ENCODE data around the gene ARPP21.

Gene ARPP21

GRCh38 chr3:35639254-35640186 is at the start of gene ARPP21:
TSS of gene ARPP21 (plus strand) at chr3:35639525. CDS start at chr3:35681752, 42,227 bp downstream.
- Histone ChIP-seq H3K27ac (ENCODE audit: low read depth, low read length) (no peak within 1 kb of the TSS), H3K9me3 (ENCODE audit: control insufficient read depth, insufficient read depth, low read depth, low read length) (no peaks in the 10 kb centered on the region), H3K27me3 (ENCODE audit: control insufficient read depth, insufficient read depth, low read length) (peaks cover 79% of the 10 kb centered on the region), H3K4me1 (ENCODE audit: control insufficient read depth, insufficient read depth, low read length) (no peaks in the 10 kb centered on the region), H3K9ac (ENCODE audit: low read length) (no peak within 1 kb of the TSS), H3K36me3 (ENCODE audit: control insufficient read depth, insufficient read depth, low read length) (no peaks in the 10 kb centered on the region), H3K4me3 (ENCODE audit: low read depth, low read length) (peak within 1 kb of the TSS; percentile 64)

GRCh38 chr3:35592589-35593295 is 46.6 kb upstream of the ARPP21 start:
- no peaks in the 10 kb centered on the region for H3K9me3 ChIP-seq (ENCODE audit: control insufficient read depth, insufficient read depth, low read depth, low read length)
- no peaks in the 10 kb centered on the region; the same call in 1 of the 2 replicates for H3K4me1 ChIP-seq (ENCODE audit: control insufficient read depth, insufficient read depth, low read length)
- no peaks in the 10 kb centered on the region for H3K27me3 ChIP-seq (ENCODE audit: control insufficient read depth, insufficient read depth, low read length)
- H3K9ac ChIP-seq (ENCODE audit: low read length) = no peak overlapping the region
- H3K36me3 ChIP-seq (ENCODE audit: control insufficient read depth, insufficient read depth, low read length) = no peaks in the 10 kb centered on the region
- no peak overlapping the region for H3K4me3 ChIP-seq (ENCODE audit: low read depth, low read length)
- no peak overlapping the region for H3K27ac ChIP-seq (ENCODE audit: low read depth, low read length)

- H3K9me3 ChIP-seq (ENCODE audit: control insufficient read depth, insufficient read depth, low read depth, low read length) = no peaks in the 10 kb centered on the region
- H3K27ac ChIP-seq (ENCODE audit: low read depth, low read length) = no peak overlapping the region
- H3K9ac ChIP-seq (ENCODE audit: low read length) = no peak overlapping the region
- H3K4me3 ChIP-seq (ENCODE audit: low read depth, low read length) = no peak overlapping the region
- no peaks in the 10 kb centered on the region; the same call in 1 of the 2 replicates for H3K4me1 ChIP-seq (ENCODE audit: control insufficient read depth, insufficient read depth, low read length)
- no peaks in the 10 kb centered on the region for H3K36me3 ChIP-seq (ENCODE audit: control insufficient read depth, insufficient read depth, low read length)
- H3K27me3 ChIP-seq (ENCODE audit: control insufficient read depth, insufficient read depth, low read length) = no peaks in the 10 kb centered on the region
Observed at GRCh38 chr3:35594739-35595138, 44.6 kb upstream of the ARPP21 start.

- no peaks in the 10 kb centered on the region for H3K27me3 ChIP-seq (ENCODE audit: control insufficient read depth, insufficient read depth, low read length)
- no peak overlapping the region for H3K4me3 ChIP-seq (ENCODE audit: low read depth, low read length)
- no peak overlapping the region for H3K9ac ChIP-seq (ENCODE audit: low read length)
- H3K27ac ChIP-seq (ENCODE audit: low read depth, low read length) = no peak overlapping the region
- no peaks in the 10 kb centered on the region; the same call in 1 of the 2 replicates for H3K4me1 ChIP-seq (ENCODE audit: control insufficient read depth, insufficient read depth, low read length)
- no peaks in the 10 kb centered on the region for H3K36me3 ChIP-seq (ENCODE audit: control insufficient read depth, insufficient read depth, low read length)
- H3K9me3 ChIP-seq (ENCODE audit: control insufficient read depth, insufficient read depth, low read depth, low read length) = no peaks in the 10 kb centered on the region
Observed at GRCh38 chr3:35596335-35596995, 42.9 kb upstream of the ARPP21 start.

GRCh38 chr3:35597490-35597889 is 41.8 kb upstream of the ARPP21 start:
- Histone ChIP-seq H3K27ac (ENCODE audit: low read depth, low read length) (no peak overlapping the region), H3K27me3 (ENCODE audit: control insufficient read depth, insufficient read depth, low read length) (no peaks in the 10 kb centered on the region), H3K36me3 (ENCODE audit: control insufficient read depth, insufficient read depth, low read length) (no peaks in the 10 kb centered on the region), H3K9ac (ENCODE audit: low read length) (no peak overlapping the region), H3K9me3 (ENCODE audit: control insufficient read depth, insufficient read depth, low read depth, low read length) (no peaks in the 10 kb centered on the region), H3K4me3 (ENCODE audit: low read depth, low read length) (no peak overlapping the region), H3K4me1 (ENCODE audit: control insufficient read depth, insufficient read depth, low read length) (no peaks in the 10 kb centered on the region; the same call in 1 of the 2 replicates)

GRCh38 chr3:35598804-35599203 is 40.5 kb upstream of the ARPP21 start:
- no peak overlapping the region for H3K9ac ChIP-seq (ENCODE audit: low read length)
- no peaks in the 10 kb centered on the region; the same call in 1 of the 2 replicates for H3K4me1 ChIP-seq (ENCODE audit: control insufficient read depth, insufficient read depth, low read length)
- no peak overlapping the region for H3K27ac ChIP-seq (ENCODE audit: low read depth, low read length)
- no peaks in the 10 kb centered on the region for H3K9me3 ChIP-seq (ENCODE audit: control insufficient read depth, insufficient read depth, low read depth, low read length)
- no peaks in the 10 kb centered on the region for H3K36me3 ChIP-seq (ENCODE audit: control insufficient read depth, insufficient read depth, low read length)
- no peak overlapping the region for H3K4me3 ChIP-seq (ENCODE audit: low read depth, low read length)
- no peaks in the 10 kb centered on the region for H3K27me3 ChIP-seq (ENCODE audit: control insufficient read depth, insufficient read depth, low read length)

- no peaks in the 10 kb centered on the region for H3K27me3 ChIP-seq (ENCODE audit: control insufficient read depth, insufficient read depth, low read length)
- no peak overlapping the region for H3K27ac ChIP-seq (ENCODE audit: low read depth, low read length)
Observed at GRCh38 chr3:35601959-35602358, 37.4 kb upstream of the ARPP21 start.

GRCh38 chr3:35602395-35602936 is 36.9 kb upstream of the ARPP21 start:
- H3K27me3 ChIP-seq (ENCODE audit: control insufficient read depth, insufficient read depth, low read length) = no peaks in the 10 kb centered on the region
- H3K27ac ChIP-seq (ENCODE audit: low read depth, low read length) = no peak overlapping the region
- H3K9ac ChIP-seq (ENCODE audit: low read length) = no peak overlapping the region
- no peaks in the 10 kb centered on the region for H3K9me3 ChIP-seq (ENCODE audit: control insufficient read depth, insufficient read depth, low read depth, low read length)
- no peaks in the 10 kb centered on the region for H3K36me3 ChIP-seq (ENCODE audit: control insufficient read depth, insufficient read depth, low read length)
- H3K4me1 ChIP-seq (ENCODE audit: control insufficient read depth, insufficient read depth, low read length) = no peaks in the 10 kb centered on the region
- H3K4me3 ChIP-seq (ENCODE audit: low read depth, low read length) = no peak overlapping the region

More at GRCh38 chr3:35601959-35602358, 37.4 kb upstream of the ARPP21 start:
- H3K9me3 ChIP-seq (ENCODE audit: control insufficient read depth, insufficient read depth, low read depth, low read length) = no peaks in the 10 kb centered on the region
- no peaks in the 10 kb centered on the region for H3K4me1 ChIP-seq (ENCODE audit: control insufficient read depth, insufficient read depth, low read length)
- H3K36me3 ChIP-seq (ENCODE audit: control insufficient read depth, insufficient read depth, low read length) = no peaks in the 10 kb centered on the region
- no peak overlapping the region for H3K9ac ChIP-seq (ENCODE audit: low read length)
- H3K4me3 ChIP-seq (ENCODE audit: low read depth, low read length) = no peak overlapping the region

- Histone ChIP-seq H3K9me3 (ENCODE audit: control insufficient read depth, insufficient read depth, low read depth, low read length) (no peaks in the 10 kb centered on the region), H3K9ac (ENCODE audit: low read length) (no peak overlapping the region), H3K36me3 (ENCODE audit: control insufficient read depth, insufficient read depth, low read length) (no peaks in the 10 kb centered on the region), H3K27me3 (ENCODE audit: control insufficient read depth, insufficient read depth, low read length) (no peaks in the 10 kb centered on the region), H3K27ac (ENCODE audit: low read depth, low read length) (no peak overlapping the region), H3K4me1 (ENCODE audit: control insufficient read depth, insufficient read depth, low read length) (no peaks in the 10 kb centered on the region), H3K4me3 (ENCODE audit: low read depth, low read length) (no peak overlapping the region)
Observed at GRCh38 chr3:35616346-35616745, 23.0 kb upstream of the ARPP21 start.

- Histone ChIP-seq H3K9ac (ENCODE audit: low read length) (no peak overlapping the region), H3K36me3 (ENCODE audit: control insufficient read depth, insufficient read depth, low read length) (no peaks in the 10 kb centered on the region), H3K27me3 (ENCODE audit: control insufficient read depth, insufficient read depth, low read length) (no peaks in the 10 kb centered on the region), H3K4me1 (ENCODE audit: control insufficient read depth, insufficient read depth, low read length) (no peaks in the 10 kb centered on the region), H3K27ac (ENCODE audit: low read depth, low read length) (no peak overlapping the region), H3K4me3 (ENCODE audit: low read depth, low read length) (no peak overlapping the region), H3K9me3 (ENCODE audit: control insufficient read depth, insufficient read depth, low read depth, low read length) (no peaks in the 10 kb centered on the region)
Observed at GRCh38 chr3:35617370-35617769, 22.0 kb upstream of the ARPP21 start.
